GM19397 (cell line): Measurements from ENCODE around the gene SCGB1D2.

Experiments used
- ATAC-seq: cut with Tn5 transposase; IDR thresholded peaks from one replicate; pipeline ENCODE4 v1.9.1; 2021; ENCODE audit warnings: mild to moderate bottlenecking, moderate library complexity; ENCODE audit not compliant: unreplicated experiment

Gene SCGB1D2

DNA sequence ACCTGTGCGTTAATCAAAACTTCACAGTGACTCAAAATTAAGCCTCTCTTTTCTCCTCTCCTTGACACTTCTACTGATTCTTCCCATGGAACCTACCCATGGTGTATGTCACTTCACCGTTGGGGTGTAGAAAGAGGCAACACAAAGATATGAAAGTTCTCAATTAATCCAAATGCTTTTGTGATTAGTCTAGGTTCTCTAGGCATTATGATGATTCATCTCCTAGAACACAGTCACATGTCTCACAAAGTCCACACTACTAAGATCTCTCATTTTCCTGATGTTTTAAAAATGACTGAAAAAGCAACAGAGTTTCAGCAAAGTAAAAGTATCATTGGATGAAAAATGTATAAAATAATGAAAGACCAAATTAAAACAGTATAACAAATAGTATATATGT lies 14.2 kb downstream of the SCGB1D2 start:
- no peak for ATAC-seq

DNA sequence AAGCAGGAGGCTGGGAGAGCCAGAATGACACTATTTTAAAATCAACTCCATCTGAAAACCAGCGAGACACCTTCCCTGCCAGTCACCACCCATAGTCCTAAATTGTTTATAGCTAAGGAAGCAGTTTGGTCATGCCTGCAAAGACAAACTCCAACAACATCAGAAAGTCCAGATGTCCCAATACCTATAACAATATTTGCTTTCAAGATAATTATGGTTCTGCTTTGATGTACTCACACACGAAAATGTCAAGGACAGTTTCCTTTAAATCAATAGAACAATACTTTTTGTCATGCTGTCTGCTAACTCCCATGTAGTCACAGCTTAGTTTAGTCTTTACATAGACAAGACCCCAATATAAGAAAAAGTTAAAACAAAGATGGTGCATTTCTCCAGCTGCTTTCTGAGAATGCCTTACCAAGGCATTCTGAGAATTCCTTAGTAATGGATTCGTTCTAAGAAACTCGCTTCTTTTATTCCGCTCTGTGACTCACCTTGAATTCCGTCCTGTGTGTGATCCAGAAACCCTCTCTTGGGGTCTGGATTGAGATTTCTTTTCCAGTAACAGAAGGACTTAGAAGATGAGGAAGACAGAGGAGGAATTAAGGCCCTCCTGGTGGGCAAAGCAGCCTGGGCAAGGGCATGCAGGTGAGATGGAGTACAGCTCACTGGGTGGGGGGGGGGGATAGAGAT lies 18.4 kb downstream of the SCGB1D2 start:
- no peak for ATAC-seq

DNA sequence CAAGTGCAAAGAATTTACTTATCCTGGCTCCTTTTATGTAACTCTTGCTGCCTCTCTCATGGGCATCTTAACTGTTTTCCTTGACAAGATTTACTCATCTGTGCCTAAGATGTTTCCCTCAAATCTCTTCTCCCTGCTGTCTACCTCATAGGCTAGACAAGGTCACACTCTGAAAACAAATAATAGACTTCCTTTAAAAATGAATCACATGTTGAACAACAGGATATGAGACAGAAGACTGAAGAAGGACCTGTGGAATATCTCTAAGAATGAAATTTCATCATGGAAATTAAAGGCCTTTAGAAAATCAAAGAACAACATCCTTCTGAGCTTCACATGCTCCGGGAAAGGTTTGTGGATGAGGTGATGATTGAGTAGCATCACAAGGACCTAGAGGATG lies 22.0 kb downstream of the SCGB1D2 start:
- ATAC-seq, result no peak

DNA sequence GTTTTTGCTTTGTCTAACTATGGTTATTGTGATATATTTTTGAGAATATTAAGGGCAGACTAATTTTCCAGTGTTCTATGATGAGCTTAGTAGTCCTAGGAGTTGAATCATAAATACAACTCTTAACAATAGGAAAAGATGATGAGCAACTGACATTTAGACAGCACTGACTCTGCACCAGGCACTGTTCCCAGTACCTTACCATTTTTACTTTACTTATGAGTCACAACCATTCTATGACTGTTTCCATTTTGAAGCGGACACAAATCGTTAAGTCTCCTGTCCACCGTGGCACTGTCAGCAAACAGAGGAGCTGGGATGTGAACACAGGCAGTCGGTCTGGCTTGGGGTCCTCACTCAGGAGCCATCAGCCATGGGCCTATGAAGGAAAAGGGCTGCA lies 24.5 kb downstream of the SCGB1D2 start:
- no peak for ATAC-seq

DNA sequence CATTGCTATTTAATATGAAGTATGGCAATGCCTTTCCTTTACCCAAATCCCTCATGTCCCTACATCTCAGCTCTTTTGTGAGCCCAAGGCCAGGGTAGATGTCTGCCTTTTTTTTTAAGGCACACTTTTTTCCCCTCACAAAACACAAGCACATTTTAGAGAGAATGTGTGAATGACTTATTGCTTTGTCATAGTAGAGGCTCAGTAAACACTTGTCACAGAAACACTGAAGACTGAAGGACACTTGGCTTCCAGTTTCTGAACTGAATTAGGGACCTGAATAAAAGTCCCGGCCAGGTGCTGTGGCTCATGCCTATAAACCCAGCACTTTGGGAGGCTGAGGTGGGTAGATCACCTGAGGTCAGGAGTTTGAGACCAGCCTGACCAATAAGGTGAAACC lies 25.0 kb downstream of the SCGB1D2 start:
- no peak for ATAC-seq

DNA sequence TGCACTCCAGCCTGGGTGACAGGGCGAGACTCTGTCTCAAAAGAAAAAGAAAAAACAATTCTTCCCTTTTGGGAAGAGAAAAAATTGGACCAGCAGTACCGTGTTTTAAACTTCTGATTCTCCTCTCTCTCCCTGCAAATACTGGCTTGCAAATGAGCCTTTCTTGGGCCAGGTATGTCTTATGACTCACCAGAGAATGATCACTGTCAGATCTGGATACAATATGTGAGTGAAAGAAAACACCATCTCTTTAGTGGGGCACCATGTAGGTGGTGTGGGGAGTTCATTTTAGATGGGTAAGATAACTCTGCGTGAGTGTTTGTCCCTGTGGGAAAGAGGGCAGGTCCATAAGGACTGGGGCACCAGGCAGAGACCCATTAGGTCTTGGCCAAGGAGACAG lies 25.5 kb downstream of the SCGB1D2 start:
- ATAC-seq, result no peak

DNA sequence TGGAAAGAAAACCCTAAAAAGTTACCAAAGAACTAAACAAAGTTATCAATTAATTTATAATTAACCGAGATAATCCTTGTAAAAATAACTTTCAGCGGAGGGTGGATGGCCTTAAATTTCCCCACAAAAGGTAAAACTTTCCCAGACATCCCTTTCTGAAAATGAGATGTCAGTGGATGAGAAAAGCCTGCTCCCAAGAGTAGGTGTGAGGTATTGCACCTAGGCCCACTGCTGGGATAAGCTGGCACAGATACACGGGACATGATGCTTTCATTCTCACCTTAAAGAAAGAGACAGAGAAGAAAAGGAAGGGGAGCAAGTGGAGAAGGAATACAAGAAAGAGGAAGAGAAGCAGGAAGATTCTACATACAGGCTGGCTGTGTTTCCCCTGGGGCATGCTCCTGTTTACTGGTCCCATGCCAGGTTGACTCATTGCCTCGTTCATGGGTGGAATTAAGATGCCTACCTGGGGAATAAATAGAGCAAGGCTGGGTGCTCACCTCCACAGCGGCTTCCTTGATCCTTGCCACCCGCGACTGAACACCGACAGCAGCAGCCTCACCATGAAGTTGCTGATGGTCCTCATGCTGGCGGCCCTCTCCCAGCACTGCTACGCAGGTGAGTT lies 27.7 kb downstream of the SCGB1D2 start, which contains the start of gene SCGB2A2:
SCGB2A2 (plus strand) TSS at position 505 of the 625 bp plus-strand sequence; CDS start at position 564, 59 bp downstream.
- ATAC-seq, result no peak

DNA sequence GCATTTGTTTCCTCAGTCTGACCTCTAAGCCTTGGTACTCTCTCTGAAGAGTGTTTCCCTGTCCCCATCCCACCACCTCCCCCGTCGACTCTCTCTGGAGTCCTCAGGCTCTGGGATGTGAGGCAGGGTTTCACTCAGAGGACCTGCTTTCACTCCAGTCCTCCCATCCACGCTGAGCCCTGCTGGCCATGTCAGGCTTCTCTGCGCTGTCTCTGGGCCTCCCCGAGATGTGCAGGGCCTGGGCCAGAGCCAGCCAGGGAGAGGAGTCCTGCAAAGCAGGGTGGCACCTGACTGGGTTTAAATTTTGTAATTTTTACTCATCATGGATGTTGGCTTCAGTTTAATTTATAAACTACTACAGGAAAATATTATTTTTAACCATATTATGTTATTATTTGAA lies 31.2 kb downstream of the SCGB1D2 start:
- ATAC-seq, result no peak

DNA sequence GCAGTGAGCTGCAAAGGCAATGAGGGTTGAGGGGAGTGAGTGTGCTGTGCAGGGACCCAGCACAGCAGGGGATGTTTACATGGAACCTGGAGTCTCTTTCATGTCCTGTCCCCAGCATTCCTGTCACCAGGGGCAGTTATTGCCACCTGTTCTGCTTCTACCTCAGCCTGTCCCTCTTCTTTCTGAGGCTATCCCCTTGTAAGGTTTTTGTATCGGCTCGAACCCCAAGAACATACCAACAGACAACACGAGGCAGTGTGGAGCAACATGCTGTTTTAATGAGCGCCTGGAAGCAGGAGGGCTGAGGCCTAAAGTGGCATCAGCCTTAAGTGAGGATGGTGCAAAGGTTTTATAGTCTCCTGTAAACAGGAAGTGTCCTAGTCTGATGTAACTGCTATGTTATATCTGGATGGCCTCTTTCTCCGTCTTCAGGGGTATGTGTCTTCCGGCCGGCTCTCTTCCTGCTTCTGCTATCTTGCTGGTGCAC lies 31.8 kb downstream of the SCGB1D2 start:
- ATAC-seq, result no peak

DNA sequence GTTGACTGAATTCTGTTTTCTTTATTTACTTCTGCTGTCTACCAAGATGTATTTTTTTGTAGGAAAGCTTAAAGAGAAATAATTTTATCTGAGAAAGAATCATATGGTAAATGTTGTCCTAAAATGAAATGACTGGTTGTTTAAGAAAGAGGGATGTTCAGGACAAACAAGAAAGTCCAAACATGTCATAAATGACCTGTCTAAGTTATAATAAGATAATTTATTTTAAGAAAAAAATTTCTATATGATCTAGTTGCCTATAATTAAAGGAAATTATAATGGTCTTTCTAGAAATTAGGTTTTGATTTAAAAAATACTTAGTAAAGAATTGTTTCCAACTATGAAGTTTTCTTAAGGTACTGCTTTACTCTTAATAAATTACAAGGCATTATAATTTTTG lies 38.4 kb downstream of the SCGB1D2 start:
- ATAC-seq, result no peak
